ENCODE data around the gene CLASRP.

CLASRP gene

GRCh38 chr19:45087531-45087930 lies 48.7 kb downstream of the CLASRP start:
- DNase-seq = no peak

- no peak for DNase-seq
These were observed 51.2 kb downstream of the CLASRP start for GRCh38 chr19:45090034-45090433.

- no peak for DNase-seq
These were observed 51.8 kb downstream of the CLASRP start for GRCh38 chr19:45090606-45091005.

- peak; percentile 99 for DNase-seq
These were observed 52.4 kb downstream of the CLASRP start for GRCh38 chr19:45091031-45091923.

- peak; percentile 90 for DNase-seq
These were observed 54.2 kb downstream of the CLASRP start, which contains the start of gene PPP1R37 for GRCh38 chr19:45092747-45093678. Gene PPP1R37, plus strand, starts transcription at chr19:45093179. Its CDS starts 147 bp downstream, at chr19:45093326.

GRCh38 chr19:45094137-45094536 lies 55.3 kb downstream of the CLASRP start:
- no peak for DNase-seq

- no peak for DNase-seq
These were observed 55.9 kb downstream of the CLASRP start for GRCh38 chr19:45094707-45095106.

GRCh38 chr19:45095496-45096413 lies 56.9 kb downstream of the CLASRP start:
- no peak for DNase-seq

- DNase-seq = no peak
These were observed 57.9 kb downstream of the CLASRP start for GRCh38 chr19:45096700-45097099.

GRCh38 chr19:45097450-45097775 lies 58.6 kb downstream of the CLASRP start:
- no peak for DNase-seq

- no peak for DNase-seq
These were observed 59.1 kb downstream of the CLASRP start for GRCh38 chr19:45097776-45098520.

GRCh38 chr19:45098521-45099466 lies 59.9 kb downstream of the CLASRP start:
- no peak for DNase-seq

GRCh38 chr19:45099467-45100191 lies 60.8 kb downstream of the CLASRP start:
- no peak for DNase-seq

- DNase-seq = no peak
These were observed 61.4 kb downstream of the CLASRP start for GRCh38 chr19:45100201-45100600.

GRCh38 chr19:45100846-45101252 lies 62.0 kb downstream of the CLASRP start:
- DNase-seq = no peak

- no peak for DNase-seq
These were observed 63.0 kb downstream of the CLASRP start for GRCh38 chr19:45101806-45102205.

- DNase-seq = no peak
These were observed 63.6 kb downstream of the CLASRP start for GRCh38 chr19:45102481-45102880.

- DNase-seq = no peak
These were observed 64.3 kb downstream of the CLASRP start for GRCh38 chr19:45103156-45103507.

GRCh38 chr19:45103508-45104319 lies 64.9 kb downstream of the CLASRP start:
- no peak for DNase-seq
